ENCODE measurements around the gene SPACA5. TPM values are rescaled to one million over a fixed set of nuclear protein-coding genes. Genes with fewer than 3 reads are reported as not detected.
A peak's percentile ranks its signal among the peaks of the same experiment; 100 is the strongest.
"Not testable (repeated sequence)": the region's sequence is repeated elsewhere in the genome, so short reads cannot be mapped to it uniquely, and the experiment has no call there.

Gene SPACA5
- total and polyA plus RNA-seq, 2 donors (not counting 3 experiments of a cell fraction or from before 2014, with no cell fraction given), result not detected

- no TSS peak for BruUV-seq (replicated peaks)
- no peak overlapping the region for H3K4me2 ChIP-seq (ENCODE audit: insufficient read depth, low read length)
- dilution Hi-C loops (cut with MboI; ENCODE audit: extremely low pct_ligation_motif_present, low sequenced_read_pairs), result no loop called here
- H3K36me3 ChIP-seq (ENCODE audit: control insufficient read depth in 2 of 2, extremely low read depth in 1 of 2, insufficient read depth in 2 of 2, low read length in 2 of 2), result no peaks in the 10 kb centered on the region
- H3K79me2 ChIP-seq (ENCODE audit: control insufficient read depth, insufficient read depth, low read length), result no peaks in the 10 kb centered on the region
- no peaks in the 10 kb centered on the region for H4K20me1 ChIP-seq (replicated peaks; ENCODE audit: control insufficient read depth, extremely low read depth, insufficient read depth, low read length)
- no peaks in the 10 kb centered on the region for H3K9me1 ChIP-seq (replicated peaks; ENCODE audit: control insufficient read depth, extremely low read depth, insufficient read depth, low read length)
- POLR2A ChIA-PET, result no interaction called here
- peaks cover 2% of the 10 kb centered on the region for H3K4me1 ChIP-seq (ENCODE audit: control insufficient read depth, extremely low read depth, insufficient read depth, low read length)
- H3K27me3 ChIP-seq (ENCODE audit: control insufficient read depth in 2 of 2, insufficient read depth in 2 of 2, low read length in 2 of 2), result no peaks in the 10 kb centered on the region
- H2AFZ ChIP-seq (ENCODE audit: low read depth, low read length), result peak overlapping the region; percentile 34
- FAIRE-seq, result peak; percentile 98
- no peak overlapping the region for H3K9ac ChIP-seq (replicated peaks; ENCODE audit: extremely low read depth, insufficient read depth, low read length)
- peak; percentile 63 for DNase-seq (ENCODE audit: low read depth, low spot score)
- CTCF ChIA-PET, result interaction anchor here (0.5 kb wide), 1 partner anchor 318 kb away, joined by 4 read pairs; no protein-coding TSS in a partner anchor
- TF ChIP-seq CTCF (IDR thresholded peaks at IDR 0.05; ENCODE audit: extremely low read depth in 1 of 2, insufficient read depth in 1 of 2, low read depth in 1 of 2, low read length in 2 of 2), result peak; percentile 39 to 41
- TF ChIP-seq, protein P1, sequence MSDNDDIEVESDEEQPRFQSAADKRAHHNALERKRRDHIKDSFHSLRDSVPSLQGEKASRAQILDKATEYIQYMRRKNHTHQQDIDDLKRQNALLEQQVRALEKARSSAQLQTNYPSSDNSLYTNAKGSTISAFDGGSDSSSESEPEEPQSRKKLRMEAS (IDR thresholded peaks at IDR 0.05; ENCODE audit: insufficient read depth, insufficient read length), result no peak
- no peaks in the 10 kb centered on the region for H3K9me3 ChIP-seq (replicated peaks; ENCODE audit: control insufficient read depth, insufficient read depth, low read length)
- no peak overlapping the region for H3K4me3 ChIP-seq (replicated peaks in 1 of 3; ENCODE audit: insufficient read depth in 1 of 3, low read depth in 1 of 3, low read length in 3 of 3)
- no peak overlapping the region for H3K27ac ChIP-seq (ENCODE audit: insufficient read depth, low read depth, low read length)
- intact Hi-C loops (cut with micrococcal nuclease), result loop anchor here (1.0 kb wide), 1 partner anchor 189 kb away; the partner anchor contains the start of gene ZNF81
These were observed 18.8 kb downstream of the SPACA5 start for GRCh38 chrX:48025561-48025960.

GRCh38 chrX:48027545-48027944 is 20.8 kb downstream of the SPACA5 start:
- not testable (repeated sequence) for H2AFZ ChIP-seq (ENCODE audit: low read depth, low read length)
- intact Hi-C loops (cut with micrococcal nuclease), result loop anchor here (2.0 kb wide), 2 partner anchors 377 to 835 kb away; partner anchors contain the start of genes ELK1 and UBA1

More at GRCh38 chrX:48027545-48027944, 20.8 kb downstream of the SPACA5 start:
- H3K27ac ChIP-seq (ENCODE audit: insufficient read depth, low read depth, low read length); H3K4me1 ChIP-seq (ENCODE audit: control insufficient read depth, extremely low read depth, insufficient read depth, low read length); H3K4me2 ChIP-seq (ENCODE audit: insufficient read depth, low read length); DNase-seq (ENCODE audit: low read depth, low spot score); H3K9ac ChIP-seq (replicated peaks; ENCODE audit: extremely low read depth, insufficient read depth, low read length); dilution Hi-C loops (cut with MboI; ENCODE audit: extremely low pct_ligation_motif_present, low sequenced_read_pairs); POLR2A ChIA-PET; H3K4me3 ChIP-seq (replicated peaks in 1 of 3; ENCODE audit: insufficient read depth in 1 of 3, low read depth in 1 of 3, low read length in 3 of 3); H4K20me1 ChIP-seq (replicated peaks; ENCODE audit: control insufficient read depth, extremely low read depth, insufficient read depth, low read length); H3K9me1 ChIP-seq (replicated peaks; ENCODE audit: control insufficient read depth, extremely low read depth, insufficient read depth, low read length); H3K36me3 ChIP-seq (ENCODE audit: control insufficient read depth in 2 of 2, extremely low read depth in 1 of 2, insufficient read depth in 2 of 2, low read length in 2 of 2); H3K9me3 ChIP-seq (replicated peaks; ENCODE audit: control insufficient read depth, insufficient read depth, low read length); BruUV-seq (replicated peaks); H3K27me3 ChIP-seq (ENCODE audit: control insufficient read depth in 2 of 2, insufficient read depth in 2 of 2, low read length in 2 of 2); H3K79me2 ChIP-seq (ENCODE audit: control insufficient read depth, insufficient read depth, low read length): not testable (repeated sequence)
- FAIRE-seq, result peak; percentile 55
- CTCF ChIA-PET, result interaction anchor here (0.5 to 1.9 kb wide), 10 partner anchors 171 to 530 kb away, joined by 3 to 15 read pairs (median 4); no protein-coding TSS in a partner anchor
